ENCODE data around the gene LRRTM4. TPM values are rescaled to one million over a fixed set of nuclear protein-coding genes. Genes with fewer than 3 reads are reported as not detected.

LRRTM4 gene
- total RNA-seq, 1 experiment from 2014 or later, result 9.4 TPM

- H3K9me3 Mint-ChIP-seq, result peaks cover 6% of the 10 kb centered on the region
- H3K36me3 Mint-ChIP-seq, result 0 out of 2 replicates have a peak, but pooled peaks cover 2% of the 10 kb centered on the region
- no peak for TF ChIP-seq ZNF317 (CRISPR knock-in tag; IDR thresholded peaks at IDR 0.05; ENCODE audit: borderline replicate concordance, low read depth)
- TF ChIP-seq CBFB (CRISPR knock-in tag; IDR thresholded peaks at IDR 0.05; ENCODE audit: low read depth), result no peak
- no peak for TF ChIP-seq ZNF425 (CRISPR knock-in tag; conservative IDR thresholded peaks at IDR 0.05)
- no peak for TF ChIP-seq MXD4 (CRISPR knock-in tag; IDR thresholded peaks at IDR 0.05; ENCODE audit: borderline replicate concordance)
- TF ChIP-seq FOXK1 (CRISPR knock-in tag; IDR thresholded peaks at IDR 0.05), result no peak
- no peak for TF ChIP-seq IRF1 (CRISPR knock-in tag; IDR thresholded peaks at IDR 0.05)
- no peak for TF ChIP-seq RORB (CRISPR knock-in tag; IDR thresholded peaks at IDR 0.05)
- no peak for TF ChIP-seq ZNF138 (CRISPR knock-in tag; conservative IDR thresholded peaks at IDR 0.05)
- TF ChIP-seq GTF2I (CRISPR knock-in tag; conservative IDR thresholded peaks at IDR 0.05), result no peak
- no peak for TF ChIP-seq FOXP1 (CRISPR knock-in tag; IDR thresholded peaks at IDR 0.05; ENCODE audit: borderline replicate concordance)
- no peak for TF ChIP-seq ESRRA (CRISPR knock-in tag; IDR thresholded peaks at IDR 0.05; ENCODE audit: borderline replicate concordance)
- no peak for TF ChIP-seq CREB1 (CRISPR knock-in tag; IDR thresholded peaks at IDR 0.05)
- no peak for TF ChIP-seq ZNF423 (CRISPR knock-in tag; IDR thresholded peaks at IDR 0.05)
- H3K27ac Mint-ChIP-seq, result no peak overlapping the region
- H3K4me3 Mint-ChIP-seq, result no peak overlapping the region
- ATAC-seq, result no peak
- ChIA-PET POLR2A (no interaction called here), CTCF (no interaction called here)
- peaks cover 10% of the 10 kb centered on the region for H3K4me1 Mint-ChIP-seq
- DNase-seq (ENCODE audit: low spot score), result no peak
- H3K27me3 Mint-ChIP-seq (ENCODE audit: low read depth), result no peaks in the 10 kb centered on the region
Observed at GRCh38 chr2:77322431-77322830, 199.7 kb downstream of the LRRTM4 start.

DNA sequence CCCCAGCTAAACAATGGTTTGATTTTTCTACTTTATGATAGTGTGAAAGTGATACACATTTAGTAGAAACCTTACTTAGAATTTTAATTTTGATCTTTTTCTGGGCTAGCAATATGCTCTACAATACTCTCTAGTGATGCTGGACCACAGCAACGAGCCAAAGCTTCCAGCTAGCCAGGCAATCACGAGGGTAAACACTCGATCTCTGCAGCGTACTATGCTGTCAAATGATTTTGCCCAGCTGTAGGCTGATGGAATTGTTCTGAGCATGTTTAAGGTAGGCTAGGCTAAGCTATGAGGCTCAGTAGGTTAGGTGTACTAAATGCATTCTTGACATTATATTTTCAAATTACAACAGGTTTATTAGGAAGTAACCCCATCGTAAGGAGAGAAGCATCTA lies 207.5 kb downstream of the LRRTM4 start:
- Mint-ChIP-seq H3K27me3 (ENCODE audit: low read depth) (no peaks in the 10 kb centered on the region), H3K27ac (no peak overlapping the region), H3K4me1 (peaks cover 4% of the 10 kb centered on the region; the same call in 1 of the 2 replicates), H3K9me3 (peaks cover 6% of the 10 kb centered on the region), H3K4me3 (no peak overlapping the region), H3K36me3 (0 out of 2 replicates have a peak, but pooled peaks cover 2% of the 10 kb centered on the region)
- no peak for ATAC-seq
- ChIA-PET POLR2A (no interaction called here), CTCF (no interaction called here)
- no peak for DNase-seq (ENCODE audit: low spot score)
- TF ChIP-seq ATF1 (CRISPR knock-in tag; IDR thresholded peaks at IDR 0.05) (no peak), JAZF1 (CRISPR knock-in tag; IDR thresholded peaks at IDR 0.05) (no peak), ELF4 (CRISPR knock-in tag; IDR thresholded peaks at IDR 0.05; ENCODE audit: low read depth) (no peak), HMGXB4 (CRISPR knock-in tag; IDR thresholded peaks at IDR 0.05) (no peak), MXD4 (CRISPR knock-in tag; IDR thresholded peaks at IDR 0.05; ENCODE audit: borderline replicate concordance) (no peak), NR1H2 (CRISPR knock-in tag; IDR thresholded peaks at IDR 0.05) (no peak), ZMAT4 (CRISPR knock-in tag; IDR thresholded peaks at IDR 0.05) (no peak), HMGA2 (CRISPR knock-in tag; IDR thresholded peaks at IDR 0.05) (no peak), KAT7 (CRISPR knock-in tag; IDR thresholded peaks at IDR 0.05; ENCODE audit: borderline replicate concordance) (no peak), E2F5 (CRISPR knock-in tag; IDR thresholded peaks at IDR 0.05) (no peak)
- TF ChIP-seq, protein P1, sequence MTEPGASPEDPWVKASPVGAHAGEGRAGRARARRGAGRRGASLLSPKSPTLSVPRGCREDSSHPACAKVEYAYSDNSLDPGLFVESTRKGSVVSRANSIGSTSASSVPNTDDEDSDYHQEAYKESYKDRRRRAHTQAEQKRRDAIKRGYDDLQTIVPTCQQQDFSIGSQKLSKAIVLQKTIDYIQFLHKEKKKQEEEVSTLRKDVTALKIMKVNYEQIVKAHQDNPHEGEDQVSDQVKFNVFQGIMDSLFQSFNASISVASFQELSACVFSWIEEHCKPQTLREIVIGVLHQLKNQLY (CRISPR knock-in tag; IDR thresholded peaks at IDR 0.05), result no peak

All from WTC11 (cell line).